Thyroid gland (tissue), 4 donors: ENCODE measurements around the gene SHROOM3. TPM values are rescaled to one million over a fixed set of nuclear protein-coding genes. Genes with fewer than 3 reads are reported as not detected.

Experiments
- DNase-seq, 2 donors: peaks; one replicate each; pipeline ENCODE4 v3.0.0-alpha.2; 2019
- H3K27ac ChIP-seq, 3 donors: fragments of 200-600 bp; sonication (generic); 1 replicate in 2 of 3; 2 replicates in 1 of 3; pipeline ENCODE4 v1.5.1; 2016 to 2019; ENCODE audit warnings: mild to moderate bottlenecking in 1 of 3, moderate library complexity in 1 of 3
- H3K27me3 ChIP-seq: fragments of 200-600 bp; sonication (generic); one replicate; pipeline ENCODE4 v1.5.1; 2019
- H3K36me3 ChIP-seq, 2 donors: fragments of 200-600 bp; sonication (generic); one replicate each; pipeline ENCODE4 v1.5.1; 2016 to 2019
- H3K4me1 ChIP-seq, 2 donors: fragments of 200-600 bp; sonication (generic); one replicate each; pipeline ENCODE4 v1.5.1; 2017 to 2019
- H3K4me3 ChIP-seq, 3 donors: fragments of 200-600 bp; sonication (generic); replicated peaks in 1 of 3; 1 replicate in 2 of 3; 2 replicates in 1 of 3; pipeline ENCODE4 v1.5.1; 2016; ENCODE audit warnings: mild to moderate bottlenecking in 1 of 3
- H3K9me3 ChIP-seq: fragments of 200-600 bp; sonication (generic); one replicate; pipeline ENCODE4 v1.5.1; 2017
- CTCF ChIP-seq, 6 experiments: fragments of 200-600 bp in 3 of 6; fragments of 450-650 bp in 3 of 6; sonication (generic) in 3 of 6; IDR thresholded peaks; one replicate each; pipeline ENCODE4 v1.5.1; 2016 to 2019; ENCODE audit warnings: antibody characterized with exemption in 6 of 6, mild to moderate bottlenecking in 2 of 6, inconsistent platforms in 1 of 6, moderate library complexity in 1 of 6
- POLR2A ChIP-seq, 2 donors: fragments of 450-650 bp; IDR thresholded peaks; one replicate each; pipeline ENCODE4 v1.6.1; 2017; ENCODE audit warnings: antibody characterized with exemption in 2 of 2, mild to moderate bottlenecking in 2 of 2, moderate library complexity in 1 of 2
- WGBS, 2 donors: methylation state at CpG; one replicate each; pipeline ENCODE4 v1.1.5; 2017; 5-methylcytosine and 5-hydroxymethylcytosine counted together
- intact Hi-C: fragments of 100-400 bp; cut with DNase I; formaldehyde crosslinking; loops from one replicate; pipeline ENCODE4 v1.15.1; 2023
- total RNA-seq, 4 donors: library from RNA; depleted of rRNA; stranded (reverse); fragments of >200 nt; gene quantifications; one replicate each; pipeline ENCODE4 v1.2.3, GENCODE V29; 2016

Gene SHROOM3
- total RNA-seq, 4 donors from 2014 or later, result 41.7 to 77.8 (median 62.0) TPM

- no peak overlapping the region for H3K27ac ChIP-seq
- intact Hi-C loops, result no loop called here
- H3K36me3 ChIP-seq, result no peaks in the 10 kb centered on the region
Observed at GRCh38 chr4:76729460-76729859, 294.4 kb downstream of the SHROOM3 start.

GRCh38 chr4:76729980-76730379 lies 295.0 kb downstream of the SHROOM3 start:
- Histone ChIP-seq H3K4me3 (no peak overlapping the region), H3K27ac (no peak overlapping the region), H3K36me3 (no peaks in the 10 kb centered on the region), H3K9me3 (no peaks in the 10 kb centered on the region), H3K27me3 (no peaks in the 10 kb centered on the region), H3K4me1 (peaks cover under 1 to 4% of the 10 kb centered on the region in 2 donors)
- 91 to 98% methylated on average over 1 of the region's 1 CpG for WGBS, 2 donors
- DNase-seq, result no peak
- TF ChIP-seq POLR2A (IDR thresholded peaks at IDR 0.05) (no peak), CTCF (IDR thresholded peaks at IDR 0.05) (no peak)
- intact Hi-C loops, result no loop called here

More at GRCh38 chr4:76729460-76729859, 294.4 kb downstream of the SHROOM3 start:
- Histone ChIP-seq H3K27me3 (no peaks in the 10 kb centered on the region), H3K4me1 (peaks cover 6% of the 10 kb centered on the region in 2 donors), H3K9me3 (no peaks in the 10 kb centered on the region), H3K4me3 (no peak overlapping the region)
- TF ChIP-seq POLR2A (IDR thresholded peaks at IDR 0.05), result no peak
- TF ChIP-seq CTCF (IDR thresholded peaks at IDR 0.05), result no peak
- 91 to 99% methylated on average over 1 of the region's 1 CpG for WGBS, 2 donors
- no peak for DNase-seq

- no peaks in the 10 kb centered on the region for H3K27me3 ChIP-seq
- H3K4me1 ChIP-seq, result peaks cover 0 to 4% of the 10 kb centered on the region in 2 donors
- H3K9me3 ChIP-seq, result no peaks in the 10 kb centered on the region
- DNase-seq, result no peak
- no peak overlapping the region for H3K4me3 ChIP-seq
- H3K27ac ChIP-seq, result no peak overlapping the region
- intact Hi-C loops, result no loop called here
- H3K36me3 ChIP-seq, result no peaks in the 10 kb centered on the region
- 71 to 79% methylated on average over 1 of the region's 1 CpG for WGBS, 2 donors
- TF ChIP-seq POLR2A (IDR thresholded peaks at IDR 0.05) (no peak), CTCF (IDR thresholded peaks at IDR 0.05) (no peak)
Observed at GRCh38 chr4:76732246-76732645, 297.2 kb downstream of the SHROOM3 start.

GRCh38 chr4:76733068-76733771 lies 298.2 kb downstream of the SHROOM3 start:
- Histone ChIP-seq H3K27me3 (no peaks in the 10 kb centered on the region), H3K4me3 (no peak overlapping the region), H3K36me3 (no peaks in the 10 kb centered on the region), H3K4me1 (peaks cover 5 to 9% of the 10 kb centered on the region in 2 donors), H3K27ac (no peak overlapping the region), H3K9me3 (no peaks in the 10 kb centered on the region)
- intact Hi-C loops, result no loop called here
- peak in 4 of 6 experiments; percentile 34 to 71 (median 54) for TF ChIP-seq CTCF (IDR thresholded peaks at IDR 0.05)
- TF ChIP-seq POLR2A (IDR thresholded peaks at IDR 0.05), result no peak
- peak; percentile 61 to 69 for DNase-seq
- WGBS, 2 donors, result 55 to 75% methylated on average over 3 of the region's 3 CpGs

- Histone ChIP-seq H3K27me3 (no peaks in the 10 kb centered on the region), H3K4me3 (no peak overlapping the region), H3K36me3 (no peaks in the 10 kb centered on the region), H3K9me3 (no peaks in the 10 kb centered on the region), H3K27ac (no peak overlapping the region), H3K4me1 (peaks cover 9 to 12% of the 10 kb centered on the region in 2 donors)
- DNase-seq, result no peak
- intact Hi-C loops, result no loop called here
- WGBS, 2 donors, result 82 to 83% methylated on average over 3 of the region's 3 CpGs
- TF ChIP-seq POLR2A (IDR thresholded peaks at IDR 0.05), result no peak
- no peak for TF ChIP-seq CTCF (IDR thresholded peaks at IDR 0.05)
Observed at GRCh38 chr4:76736414-76736813, 301.4 kb downstream of the SHROOM3 start.
